ENCODE measurements around the gene MMD. TPM values are rescaled to one million over a fixed set of nuclear protein-coding genes. Genes with fewer than 3 reads are reported as not detected.

The MMD gene
- total and polyA plus RNA-seq, 2 of the 13 experiments (the other 11 are each of a cell fraction or from before 2014, with no cell fraction given) = 121 to 225 TPM

DNA sequence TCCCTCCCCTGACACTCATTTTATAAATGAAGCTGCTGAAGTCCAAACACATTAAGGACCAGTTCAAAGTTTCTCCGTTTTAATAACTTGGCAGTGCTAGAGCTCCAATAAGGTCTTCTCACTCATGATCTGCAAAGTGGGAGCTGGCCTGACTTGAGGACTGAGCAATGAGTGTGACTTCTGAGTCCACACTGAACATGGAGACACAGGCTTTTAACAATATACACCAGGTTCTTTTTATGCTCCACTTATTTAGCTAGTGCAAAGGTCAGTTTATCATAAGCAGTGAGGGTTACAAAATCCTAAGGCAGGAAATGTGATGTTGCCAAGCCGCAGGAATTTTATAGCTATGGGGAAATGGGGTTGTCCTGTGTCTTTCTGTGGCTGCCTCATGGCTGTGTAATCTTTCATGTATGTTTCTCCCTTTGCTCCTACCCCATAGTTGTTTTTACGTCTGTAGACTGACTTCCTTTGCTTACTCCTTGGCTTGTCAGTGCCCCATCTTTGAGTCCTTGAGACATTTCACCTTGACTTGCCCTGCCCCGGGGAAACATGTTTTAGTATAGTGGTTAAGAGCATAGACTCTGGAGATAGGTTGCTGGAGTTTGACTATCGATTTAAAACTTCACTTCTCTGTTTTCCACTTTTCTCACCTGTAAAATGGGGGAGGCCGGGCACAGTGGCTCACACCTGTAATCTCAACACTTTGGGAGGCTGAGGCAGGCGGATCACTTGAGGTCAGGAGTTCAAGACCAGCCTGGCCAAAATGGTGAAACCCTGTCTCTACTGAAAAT lies 12.2 kb upstream of the MMD start (continued):
- peak; percentile 66 for TF ChIP-seq KDM6A (CRISPR knock-in tag; IDR thresholded peaks at IDR 0.05; ENCODE audit: low read depth)
- TF ChIP-seq SAP130 (CRISPR knock-in tag; IDR thresholded peaks at IDR 0.05; ENCODE audit: low read depth) = peak; percentile 67
- TF ChIP-seq, protein P1, sequence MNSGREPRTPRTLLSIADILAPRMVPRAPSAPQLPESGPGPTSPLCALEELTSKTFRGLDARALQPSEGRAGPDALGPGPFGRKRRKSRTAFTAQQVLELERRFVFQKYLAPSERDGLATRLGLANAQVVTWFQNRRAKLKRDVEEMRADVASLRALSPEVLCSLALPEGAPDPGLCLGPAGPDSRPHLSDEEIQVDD (CRISPR knock-in tag; IDR thresholded peaks at IDR 0.05; ENCODE audit: borderline replicate concordance) = no peak
- TF ChIP-seq RXRA (CRISPR knock-in tag; IDR thresholded peaks at IDR 0.05) = no peak; the same call in 1 of the 2 replicates
- TF ChIP-seq ZNF614 (CRISPR knock-in tag; IDR thresholded peaks at IDR 0.05; ENCODE audit: borderline replicate concordance) = peak; percentile 75
- no peak for TF ChIP-seq ZNF678 (CRISPR knock-in tag; IDR thresholded peaks at IDR 0.05)
- TF ChIP-seq SMAD9 (CRISPR knock-in tag; IDR thresholded peaks at IDR 0.05) = no peak
- TF ChIP-seq NFIC (IDR thresholded peaks at IDR 0.05; ENCODE audit: low read length) = no peak; the same call in 1 of the 2 replicates
- TF ChIP-seq, protein P2, sequence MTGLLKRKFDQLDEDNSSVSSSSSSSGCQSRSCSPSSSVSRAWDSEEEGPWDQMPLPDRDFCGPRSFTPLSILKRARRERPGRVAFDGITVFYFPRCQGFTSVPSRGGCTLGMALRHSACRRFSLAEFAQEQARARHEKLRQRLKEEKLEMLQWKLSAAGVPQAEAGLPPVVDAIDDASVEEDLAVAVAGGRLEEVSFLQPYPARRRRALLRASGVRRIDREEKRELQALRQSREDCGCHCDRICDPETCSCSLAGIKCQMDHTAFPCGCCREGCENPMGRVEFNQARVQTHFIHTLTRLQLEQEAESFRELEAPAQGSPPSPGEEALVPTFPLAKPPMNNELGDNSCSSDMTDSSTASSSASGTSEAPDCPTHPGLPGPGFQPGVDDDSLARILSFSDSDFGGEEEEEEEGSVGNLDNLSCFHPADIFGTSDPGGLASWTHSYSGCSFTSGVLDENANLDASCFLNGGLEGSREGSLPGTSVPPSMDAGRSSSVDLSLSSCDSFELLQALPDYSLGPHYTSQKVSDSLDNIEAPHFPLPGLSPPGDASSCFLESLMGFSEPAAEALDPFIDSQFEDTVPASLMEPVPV (CRISPR knock-in tag; IDR thresholded peaks at IDR 0.05) = peak; percentile 68; the same call in 1 of the 2 replicates
- TF ChIP-seq, protein P3, sequence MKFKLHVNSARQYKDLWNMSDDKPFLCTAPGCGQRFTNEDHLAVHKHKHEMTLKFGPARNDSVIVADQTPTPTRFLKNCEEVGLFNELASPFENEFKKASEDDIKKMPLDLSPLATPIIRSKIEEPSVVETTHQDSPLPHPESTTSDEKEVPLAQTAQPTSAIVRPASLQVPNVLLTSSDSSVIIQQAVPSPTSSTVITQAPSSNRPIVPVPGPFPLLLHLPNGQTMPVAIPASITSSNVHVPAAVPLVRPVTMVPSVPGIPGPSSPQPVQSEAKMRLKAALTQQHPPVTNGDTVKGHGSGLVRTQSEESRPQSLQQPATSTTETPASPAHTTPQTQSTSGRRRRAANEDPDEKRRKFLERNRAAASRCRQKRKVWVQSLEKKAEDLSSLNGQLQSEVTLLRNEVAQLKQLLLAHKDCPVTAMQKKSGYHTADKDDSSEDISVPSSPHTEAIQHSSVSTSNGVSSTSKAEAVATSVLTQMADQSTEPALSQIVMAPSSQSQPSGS (CRISPR knock-in tag; IDR thresholded peaks at IDR 0.05) = 0 out of 2 replicates have a peak, but pooled peaks have one; percentile 13
- peak; percentile 92 for TF ChIP-seq TEAD3 (CRISPR knock-in tag; optimal IDR thresholded peaks at IDR 0.05; ENCODE audit: borderline replicate concordance)
- TF ChIP-seq EEA1 (CRISPR knock-in tag; IDR thresholded peaks at IDR 0.05; ENCODE audit: borderline replicate concordance) = no peak
- TF ChIP-seq ZNF460 (CRISPR knock-in tag; IDR thresholded peaks at IDR 0.05; ENCODE audit: borderline replicate concordance) = no peak
- TF ChIP-seq, protein P4, sequence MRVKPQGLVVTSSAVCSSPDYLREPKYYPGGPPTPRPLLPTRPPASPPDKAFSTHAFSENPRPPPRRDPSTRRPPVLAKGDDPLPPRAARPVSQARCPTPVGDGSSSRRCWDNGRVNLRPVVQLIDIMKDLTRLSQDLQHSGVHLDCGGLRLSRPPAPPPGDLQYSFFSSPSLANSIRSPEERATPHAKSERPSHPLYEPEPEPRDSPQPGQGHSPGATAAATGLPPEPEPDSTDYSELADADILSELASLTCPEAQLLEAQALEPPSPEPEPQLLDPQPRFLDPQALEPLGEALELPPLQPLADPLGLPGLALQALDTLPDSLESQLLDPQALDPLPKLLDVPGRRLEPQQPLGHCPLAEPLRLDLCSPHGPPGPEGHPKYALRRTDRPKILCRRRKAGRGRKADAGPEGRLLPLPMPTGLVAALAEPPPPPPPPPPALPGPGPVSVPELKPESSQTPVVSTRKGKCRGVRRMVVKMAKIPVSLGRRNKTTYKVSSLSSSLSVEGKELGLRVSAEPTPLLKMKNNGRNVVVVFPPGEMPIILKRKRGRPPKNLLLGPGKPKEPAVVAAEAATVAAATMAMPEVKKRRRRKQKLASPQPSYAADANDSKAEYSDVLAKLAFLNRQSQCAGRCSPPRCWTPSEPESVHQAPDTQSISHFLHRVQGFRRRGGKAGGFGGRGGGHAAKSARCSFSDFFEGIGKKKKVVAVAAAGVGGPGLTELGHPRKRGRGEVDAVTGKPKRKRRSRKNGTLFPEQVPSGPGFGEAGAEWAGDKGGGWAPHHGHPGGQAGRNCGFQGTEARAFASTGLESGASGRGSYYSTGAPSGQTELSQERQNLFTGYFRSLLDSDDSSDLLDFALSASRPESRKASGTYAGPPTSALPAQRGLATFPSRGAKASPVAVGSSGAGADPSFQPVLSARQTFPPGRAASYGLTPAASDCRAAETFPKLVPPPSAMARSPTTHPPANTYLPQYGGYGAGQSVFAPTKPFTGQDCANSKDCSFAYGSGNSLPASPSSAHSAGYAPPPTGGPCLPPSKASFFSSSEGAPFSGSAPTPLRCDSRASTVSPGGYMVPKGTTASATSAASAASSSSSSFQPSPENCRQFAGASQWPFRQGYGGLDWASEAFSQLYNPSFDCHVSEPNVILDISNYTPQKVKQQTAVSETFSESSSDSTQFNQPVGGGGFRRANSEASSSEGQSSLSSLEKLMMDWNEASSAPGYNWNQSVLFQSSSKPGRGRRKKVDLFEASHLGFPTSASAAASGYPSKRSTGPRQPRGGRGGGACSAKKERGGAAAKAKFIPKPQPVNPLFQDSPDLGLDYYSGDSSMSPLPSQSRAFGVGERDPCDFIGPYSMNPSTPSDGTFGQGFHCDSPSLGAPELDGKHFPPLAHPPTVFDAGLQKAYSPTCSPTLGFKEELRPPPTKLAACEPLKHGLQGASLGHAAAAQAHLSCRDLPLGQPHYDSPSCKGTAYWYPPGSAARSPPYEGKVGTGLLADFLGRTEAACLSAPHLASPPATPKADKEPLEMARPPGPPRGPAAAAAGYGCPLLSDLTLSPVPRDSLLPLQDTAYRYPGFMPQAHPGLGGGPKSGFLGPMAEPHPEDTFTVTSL (CRISPR knock-in tag; IDR thresholded peaks at IDR 0.05; ENCODE audit: borderline replicate concordance) = peak; percentile 50; the same call in 1 of the 2 replicates
- TF ChIP-seq ZNF451 (CRISPR knock-in tag; IDR thresholded peaks at IDR 0.05) = no peak
- no peak for TF ChIP-seq NR2F2 (IDR thresholded peaks at IDR 0.05; ENCODE audit: borderline replicate concordance, low read depth)
- no peak for TF ChIP-seq ZBTB1 (CRISPR knock-in tag; IDR thresholded peaks at IDR 0.05; ENCODE audit: borderline replicate concordance)
- peak; percentile 92 for TF ChIP-seq RXRB (CRISPR knock-in tag; IDR thresholded peaks at IDR 0.05; ENCODE audit: borderline replicate concordance)
- TF ChIP-seq, protein P5, sequence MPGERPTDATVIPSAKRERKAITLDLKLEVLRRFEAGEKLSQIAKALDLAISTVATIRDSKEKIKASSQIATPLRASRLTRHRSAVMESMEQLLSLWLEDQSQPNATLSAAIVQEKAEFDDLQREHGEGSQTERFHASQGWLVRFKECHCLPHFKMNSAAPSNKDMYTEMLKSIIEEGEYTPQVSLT (CRISPR knock-in tag; IDR thresholded peaks at IDR 0.05; ENCODE audit: borderline replicate concordance, low read depth) = no peak
- TF ChIP-seq SIN3A (IDR thresholded peaks at IDR 0.05; ENCODE audit: borderline replicate concordance, low read depth, low read length) = no peak
